A673 (cell line): ENCODE results near the gene OSGIN1.

Experiments
- EZH2 ChIP-seq: fragments of 200-600 bp; sonication (generic); IDR thresholded peaks from 2 replicates; pipeline ENCODE4 v1.6.1; 2017; ENCODE audit warnings: borderline replicate concordance, low read depth, mild to moderate bottlenecking, mixed read lengths, antibody characterized with exemption, low read length; ENCODE audit not compliant: poor library complexity, severe bottlenecking
- TF ChIP-seq, protein P1 (sequence below): fragments of 300-800, 200-600 bp; sonication (generic); conservative IDR thresholded peaks from 2 replicates; pipeline ENCODE4 v1.5.1; 2017; ENCODE audit warnings: low read depth, mild to moderate bottlenecking, antibody characterized with exemption, low read length, moderate library complexity, mixed read lengths

DNA sequence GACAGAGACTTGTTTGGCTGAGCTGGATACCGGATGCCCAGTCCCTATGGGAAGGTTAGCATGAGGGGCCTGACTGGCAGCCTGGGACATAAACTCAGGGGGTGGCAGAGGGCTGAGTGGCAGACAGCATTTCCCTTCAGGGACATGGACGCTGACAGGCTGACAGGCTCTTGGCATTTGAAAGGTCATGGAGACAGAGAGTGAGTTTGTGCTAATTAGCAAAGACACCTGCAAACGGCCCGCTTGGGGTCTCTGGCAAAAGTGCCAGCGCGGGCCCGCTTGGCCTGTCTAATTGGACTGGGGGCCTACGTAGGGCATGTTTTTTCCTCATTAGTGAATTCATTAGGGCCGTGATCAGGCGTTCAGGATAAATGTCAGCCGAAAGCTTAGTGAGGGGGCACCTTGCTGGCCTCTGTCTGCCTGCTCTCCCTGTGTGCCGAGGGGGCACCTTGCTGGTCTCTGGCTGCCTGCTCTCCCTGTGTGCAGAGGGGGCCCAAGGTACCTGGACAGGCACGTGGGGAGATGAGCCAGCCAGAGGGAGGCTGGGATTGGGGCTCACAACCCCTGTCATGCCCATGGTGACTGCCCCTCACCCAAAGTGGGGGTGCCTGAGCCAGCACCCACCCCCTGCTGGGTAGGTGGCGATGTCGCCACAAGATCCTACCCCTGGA lies 22.7 kb downstream of the OSGIN1 start:
- TF ChIP-seq, protein P1, sequence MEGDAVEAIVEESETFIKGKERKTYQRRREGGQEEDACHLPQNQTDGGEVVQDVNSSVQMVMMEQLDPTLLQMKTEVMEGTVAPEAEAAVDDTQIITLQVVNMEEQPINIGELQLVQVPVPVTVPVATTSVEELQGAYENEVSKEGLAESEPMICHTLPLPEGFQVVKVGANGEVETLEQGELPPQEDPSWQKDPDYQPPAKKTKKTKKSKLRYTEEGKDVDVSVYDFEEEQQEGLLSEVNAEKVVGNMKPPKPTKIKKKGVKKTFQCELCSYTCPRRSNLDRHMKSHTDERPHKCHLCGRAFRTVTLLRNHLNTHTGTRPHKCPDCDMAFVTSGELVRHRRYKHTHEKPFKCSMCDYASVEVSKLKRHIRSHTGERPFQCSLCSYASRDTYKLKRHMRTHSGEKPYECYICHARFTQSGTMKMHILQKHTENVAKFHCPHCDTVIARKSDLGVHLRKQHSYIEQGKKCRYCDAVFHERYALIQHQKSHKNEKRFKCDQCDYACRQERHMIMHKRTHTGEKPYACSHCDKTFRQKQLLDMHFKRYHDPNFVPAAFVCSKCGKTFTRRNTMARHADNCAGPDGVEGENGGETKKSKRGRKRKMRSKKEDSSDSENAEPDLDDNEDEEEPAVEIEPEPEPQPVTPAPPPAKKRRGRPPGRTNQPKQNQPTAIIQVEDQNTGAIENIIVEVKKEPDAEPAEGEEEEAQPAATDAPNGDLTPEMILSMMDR, result no peak
- no peak for TF ChIP-seq EZH2
